Panc1 (cell line): ENCODE results near the gene UNC5B. TPM values are rescaled to one million over a fixed set of nuclear protein-coding genes. Genes with fewer than 3 reads are reported as not detected.
"Not testable (repeated sequence)": the region's sequence is repeated elsewhere in the genome, so short reads cannot be mapped to it uniquely, and the experiment has no call there.

Source experiments
- ATAC-seq: fragments of 200-7000 bp; cut with Tn5 transposase; 2 replicates; pipeline ENCODE4 v1.9.1; 2020; ENCODE audit warnings: mild to moderate bottlenecking, moderate library complexity
- BruUV-seq: library from RNA; stranded (reverse); fragments of 400-500 nt; replicated peaks from 2 replicates; lab custom pipeline; 2021; lab: Mats Ljungman, UMichigan
- CTCF ChIA-PET: fragments of 300-600 bp; sonication (Branson Sonifier 250); formaldehyde crosslinking; loops from one replicate; lab custom pipeline; 2022; ENCODE audit warnings: antibody characterized with exemption; lab: Charles Lee
- POLR2A ChIA-PET: fragments of 300-600 bp; sonication (Branson Sonifier 250); formaldehyde crosslinking; loops from one replicate; lab custom pipeline; 2022; ENCODE audit warnings: antibody characterized with exemption; lab: Charles Lee
- DNase-seq: peaks from one replicate; pipeline ENCODE4 v3.0.0-alpha.2; 2010; ENCODE audit warnings: low read depth, low spot score
- H3K27ac ChIP-seq: 2 replicates; pipeline ENCODE4 v1.5.1; 2011; ENCODE audit warnings: mild to moderate bottlenecking, low read length, inconsistent platforms
- H3K27me3 ChIP-seq: fragments of 200-500 bp; sonication (Bioruptor generic); 2 replicates; pipeline ENCODE4 v1.6.0; 2014; ENCODE audit warnings: low read length, inconsistent platforms; ENCODE audit not compliant: control insufficient read depth, insufficient read depth
- H3K36me3 ChIP-seq: fragments of 200-500 bp; sonication (Bioruptor generic); 2 replicates; pipeline ENCODE4 v1.5.1; 2014; ENCODE audit warnings: inconsistent platforms, mild to moderate bottlenecking, low read length, moderate library complexity; ENCODE audit not compliant: control insufficient read depth, insufficient read depth
- H3K4me1 ChIP-seq: 2 replicates; pipeline ENCODE4 v1.5.1; 2011; ENCODE audit warnings: inconsistent platforms, mild to moderate bottlenecking, low read length, moderate library complexity; ENCODE audit not compliant: control insufficient read depth, insufficient read depth
- H3K4me3 ChIP-seq, 2 experiments: 2 replicates each; pipeline ENCODE4 v1.5.1; 2011 to 2012; ENCODE audit warnings: low read depth in 2 of 2, low read length in 2 of 2, mild to moderate bottlenecking in 2 of 2, inconsistent platforms in 1 of 2, moderate library complexity in 1 of 2
- H3K9me3 ChIP-seq: fragments of 200-500 bp; sonication (Bioruptor generic); 2 replicates; pipeline ENCODE4 v1.5.1; 2014; ENCODE audit warnings: low read depth, mild to moderate bottlenecking, inconsistent platforms, low read length, moderate library complexity; ENCODE audit not compliant: control insufficient read depth, insufficient read depth
- CTCF ChIP-seq: fragments of 450-650 bp; IDR thresholded peaks from 2 replicates; pipeline ENCODE4 v1.5.1; 2017; ENCODE audit warnings: mild to moderate bottlenecking
- POLR2AphosphoS5 ChIP-seq: IDR thresholded peaks from 2 replicates; pipeline ENCODE4 v1.6.1; 2012; ENCODE audit warnings: mild to moderate bottlenecking, low read depth, low read length, moderate library complexity
- REST ChIP-seq, 2 experiments: IDR thresholded peaks; 2 replicates each; pipeline ENCODE4 v1.6.1; 2011 to 2012; ENCODE audit warnings: low read depth in 2 of 2, control low read depth in 1 of 2, low read length in 1 of 2, mild to moderate bottlenecking in 1 of 2, moderate library complexity in 1 of 2; ENCODE audit not compliant: insufficient read depth in 1 of 2
- SIN3A ChIP-seq: IDR thresholded peaks from 2 replicates; pipeline ENCODE4 v1.6.1; 2012; ENCODE audit warnings: low read depth, mild to moderate bottlenecking, low read length, moderate library complexity, borderline replicate concordance; ENCODE audit not compliant: insufficient read depth
- TCF7L2 ChIP-seq: IDR thresholded peaks from 2 replicates; pipeline ENCODE4 v1.6.1; 2011; ENCODE audit warnings: mild to moderate bottlenecking, low read depth, low read length, inconsistent platforms
- in situ Hi-C: cut with HindIII; loops from 2 replicates; pipeline ENCODE4 v1.10.0; 2016; ENCODE audit warnings: low sequenced_read_pairs, low pct_unique_long_range_greater_than_20kb
- intact Hi-C: fragments of 100-400 bp; cut with micrococcal nuclease; formaldehyde crosslinking; loops from one replicate; pipeline ENCODE4 v1.10.0; 2022; ENCODE audit not compliant: unreplicated experiment
- total RNA-seq: library from RNA; stranded (reverse); gene quantifications from one replicate; pipeline ENCODE4 v1.2.1, GENCODE V29; 2021; ENCODE audit not compliant: unreplicated experiment

Gene UNC5B
- total RNA-seq, 1 experiment from 2014 or later, result 1.1 TPM

- Histone ChIP-seq H3K36me3 (no peaks in the 10 kb centered on the region), H3K4me3 (no peak overlapping the region), H3K27ac (no peak overlapping the region), H3K9me3 (no peaks in the 10 kb centered on the region), H3K27me3 (peaks cover 4% of the 10 kb centered on the region; the same call in 1 of the 2 replicates), H3K4me1 (no peaks in the 10 kb centered on the region)
- ATAC-seq (no peak), DNase-seq (no peak)
- intact Hi-C loops (no loop called here), in situ Hi-C loops (no loop called here)
- ChIA-PET CTCF (interaction anchor here (0.9 kb wide), 1 partner anchor 18 kb away, joined by 7 read pairs; no protein-coding TSS in a partner anchor), POLR2A (interaction anchor here (0.7 kb wide), 1 partner anchor 143 kb away, joined by 4 read pairs; no protein-coding TSS in a partner anchor)
- no TSS peak for BruUV-seq
- TF ChIP-seq SIN3A (no peak), TCF7L2 (no peak), REST (IDR thresholded peaks at IDR 0.05; ENCODE audit: insufficient read depth in 1 of 2, low read depth in 2 of 2, low read length in 1 of 2) (no peak), POLR2AphosphoS5 (no peak), CTCF (no peak)
Observed at GRCh38 chr10:71296086-71296485, 83.7 kb downstream of the UNC5B start.

GRCh38 chr10:71296811-71297210 lies 84.4 kb downstream of the UNC5B start:
- H3K9me3 ChIP-seq, H3K4me1 ChIP-seq, H3K27ac ChIP-seq, DNase-seq, H3K27me3 ChIP-seq, in situ Hi-C loops, ATAC-seq, H3K36me3 ChIP-seq, intact Hi-C loops, BruUV-seq, H3K4me3 ChIP-seq: not testable (repeated sequence)
- POLR2A ChIA-PET, result interaction anchor here (0.7 kb wide), 1 partner anchor 144 kb away, joined by 4 read pairs; no protein-coding TSS in a partner anchor
- CTCF ChIA-PET, result interaction anchor here (0.9 kb wide), 1 partner anchor 17 kb away, joined by 7 read pairs; no protein-coding TSS in a partner anchor

GRCh38 chr10:71297343-71297742 lies 85.0 kb downstream of the UNC5B start:
- CTCF ChIA-PET, result no interaction called here
- H3K27ac ChIP-seq, result no peak overlapping the region
- TF ChIP-seq POLR2AphosphoS5, result no peak
- no peak for TF ChIP-seq SIN3A
- in situ Hi-C loops, result no loop called here
- BruUV-seq, result no TSS peak
- DNase-seq (no peak), ATAC-seq (no peak)
- intact Hi-C loops, result no loop called here
- no peaks in the 10 kb centered on the region for H3K9me3 ChIP-seq
- H3K4me1 ChIP-seq, result no peaks in the 10 kb centered on the region
- no peak overlapping the region for H3K4me3 ChIP-seq
- no peaks in the 10 kb centered on the region for H3K36me3 ChIP-seq
- peaks cover 4% of the 10 kb centered on the region; the same call in 1 of the 2 replicates for H3K27me3 ChIP-seq
- POLR2A ChIA-PET, result no interaction called here
